ENCODE data around the gene FER. TPM values are rescaled to one million over a fixed set of nuclear protein-coding genes. Genes with fewer than 3 reads are reported as not detected.
"Not testable (repeated sequence)": the region's sequence is repeated elsewhere in the genome, so short reads cannot be mapped to it uniquely, and the experiment has no call there.

The FER gene
- total RNA-seq, 1 donor from 2014 or later, result 25.4 TPM

GRCh38 chr5:109035436-109035835 is 287.7 kb downstream of the FER start:
- DNase-seq (ENCODE audit: low spot score), result no peak

GRCh38 chr5:109038209-109038840 is 290.6 kb downstream of the FER start:
- no peak for DNase-seq (ENCODE audit: low spot score)

GRCh38 chr5:109041317-109041716 is 293.6 kb downstream of the FER start:
- DNase-seq (ENCODE audit: low spot score), result no peak

- no peak for DNase-seq (ENCODE audit: low spot score)
Observed at GRCh38 chr5:109045710-109046109, 298.0 kb downstream of the FER start.

GRCh38 chr5:109049565-109049964 is 301.9 kb downstream of the FER start:
- no peak for DNase-seq (ENCODE audit: low spot score)

GRCh38 chr5:109050321-109050720 is 302.6 kb downstream of the FER start:
- not testable (repeated sequence) for DNase-seq (ENCODE audit: low spot score)

GRCh38 chr5:109052216-109052615 is 304.5 kb downstream of the FER start:
- DNase-seq (ENCODE audit: low spot score), result not testable (repeated sequence)

GRCh38 chr5:109053995-109054417 is 306.3 kb downstream of the FER start:
- DNase-seq (ENCODE audit: low spot score), result no peak

GRCh38 chr5:109060378-109061025 is 312.8 kb downstream of the FER start:
- no peak for DNase-seq (ENCODE audit: low spot score)

- no peak for DNase-seq (ENCODE audit: low spot score)
Observed at GRCh38 chr5:109062664-109063063, 315.0 kb downstream of the FER start.

GRCh38 chr5:109063223-109063622 is 315.5 kb downstream of the FER start:
- no peak for DNase-seq (ENCODE audit: low spot score)

GRCh38 chr5:109076741-109077140 is 329.0 kb downstream of the FER start:
- no peak for DNase-seq (ENCODE audit: low spot score)

- no peak for DNase-seq (ENCODE audit: low spot score)
Observed at GRCh38 chr5:109078448-109078847, 330.8 kb downstream of the FER start.

GRCh38 chr5:109080481-109080880 is 332.8 kb downstream of the FER start:
- DNase-seq (ENCODE audit: low spot score), result no peak

GRCh38 chr5:109080896-109081295 is 333.2 kb downstream of the FER start:
- DNase-seq (ENCODE audit: low spot score), result no peak

- no peak for DNase-seq (ENCODE audit: low spot score)
Observed at GRCh38 chr5:109083937-109084336, 336.2 kb downstream of the FER start.

- DNase-seq (ENCODE audit: low spot score), result no peak
Observed at GRCh38 chr5:109089191-109089590, 341.5 kb downstream of the FER start.

- no peak for DNase-seq (ENCODE audit: low spot score)
Observed at GRCh38 chr5:109099081-109099480, 351.4 kb downstream of the FER start.

- DNase-seq (ENCODE audit: low spot score), result no peak
Observed at GRCh38 chr5:109100971-109101370, 353.3 kb downstream of the FER start.

GRCh38 chr5:109102096-109102690 is 354.5 kb downstream of the FER start:
- DNase-seq (ENCODE audit: low spot score), result no peak

- no peak for DNase-seq (ENCODE audit: low spot score)
Observed at GRCh38 chr5:109105631-109106267, 358.1 kb downstream of the FER start.

- no peak for DNase-seq (ENCODE audit: low spot score)
Observed at GRCh38 chr5:109111680-109112079, 364.0 kb downstream of the FER start.

- no peak for DNase-seq (ENCODE audit: low spot score)
Observed at GRCh38 chr5:109113608-109114007, 365.9 kb downstream of the FER start.
